NCI-H146 treated with DMSO at 0.1 percent for 48 hours (cell line): ENCODE data around the gene KIDINS220.

Experiments
- DNase-seq: peaks from one replicate; lab custom pipeline; 2025; ENCODE audit not compliant: unreplicated experiment; lab: John Stamatoyannopoulos, UW

The KIDINS220 gene

DNA sequence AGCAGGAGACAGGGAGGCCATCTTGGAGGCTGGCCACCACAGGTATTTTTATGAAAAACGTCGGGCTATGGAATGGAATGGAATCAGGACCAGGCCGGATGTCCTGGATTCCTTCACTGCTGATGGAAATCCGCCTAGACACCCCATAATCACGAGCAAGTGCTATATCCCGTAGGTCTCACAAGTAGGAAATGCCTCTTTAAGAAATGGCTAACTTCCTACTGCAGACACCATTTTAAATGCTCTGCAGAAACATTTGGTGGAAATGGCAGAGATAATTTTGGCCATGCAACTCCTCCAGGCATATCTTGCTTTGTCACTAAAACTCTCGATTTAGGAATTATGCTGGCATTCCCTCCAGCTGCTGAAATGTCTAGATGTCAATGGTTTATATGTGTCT lies 137.6 kb downstream of the KIDINS220 start:
- DNase-seq: no peak

GRCh38 chr2:8697190-8697589 lies 140.2 kb downstream of the KIDINS220 start:
- DNase-seq: no peak

DNA sequence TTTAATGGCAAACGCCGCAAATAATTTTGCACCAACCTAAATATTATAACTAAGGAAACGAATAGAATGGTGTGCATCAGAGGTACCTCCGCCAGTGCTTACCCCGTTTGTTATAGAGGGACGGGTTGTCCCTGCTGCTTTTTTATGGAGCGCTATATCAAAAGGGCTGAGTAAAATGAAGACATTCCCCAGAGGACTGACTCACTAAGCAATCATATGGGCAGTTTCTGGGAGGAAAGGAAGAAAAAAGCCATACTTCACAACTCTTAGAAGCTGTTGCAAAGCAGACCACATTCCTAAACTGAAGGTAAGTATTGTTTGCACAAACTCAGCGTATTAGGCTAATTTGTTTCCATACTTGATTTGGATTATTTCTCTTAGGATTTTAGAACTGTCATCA lies 142.7 kb downstream of the KIDINS220 start:
- DNase-seq: no peak

GRCh38 chr2:8693157-8693821 lies 144.1 kb downstream of the KIDINS220 start:
- peak; percentile 77 for DNase-seq

GRCh38 chr2:8692783-8693156 lies 144.6 kb downstream of the KIDINS220 start:
- DNase-seq: no peak

DNA sequence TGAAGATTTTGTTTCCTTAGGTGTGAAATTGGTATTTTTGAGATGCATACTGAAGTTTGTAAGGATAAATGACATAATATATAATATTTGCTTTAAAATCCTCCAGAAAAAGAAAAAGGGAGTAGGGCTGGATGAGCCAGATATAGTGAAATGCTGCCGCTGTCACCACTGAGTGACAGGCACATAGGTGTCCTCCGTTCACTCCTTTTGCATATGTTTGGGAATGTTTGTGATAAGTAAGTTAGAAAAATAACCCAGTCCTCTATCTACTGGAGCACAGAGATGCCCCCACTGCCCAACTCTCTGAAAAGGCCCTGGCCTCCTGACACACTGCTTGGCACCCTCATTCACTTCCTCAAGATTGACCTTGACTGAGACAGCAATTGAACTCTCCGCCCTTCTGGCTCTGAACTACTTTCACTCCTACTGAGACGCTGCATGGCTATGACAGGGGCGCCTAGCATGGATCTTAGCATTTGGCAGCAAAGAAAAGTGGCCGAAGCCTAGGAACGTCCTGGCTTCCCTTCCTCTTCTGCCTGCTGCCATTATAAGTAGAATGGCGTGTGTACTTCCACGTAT lies 145.5 kb downstream of the KIDINS220 start:
- DNase-seq: no peak

- peak; percentile 43 for DNase-seq
Observed at GRCh38 chr2:8685697-8686358, 151.6 kb downstream of the KIDINS220 start.

DNA sequence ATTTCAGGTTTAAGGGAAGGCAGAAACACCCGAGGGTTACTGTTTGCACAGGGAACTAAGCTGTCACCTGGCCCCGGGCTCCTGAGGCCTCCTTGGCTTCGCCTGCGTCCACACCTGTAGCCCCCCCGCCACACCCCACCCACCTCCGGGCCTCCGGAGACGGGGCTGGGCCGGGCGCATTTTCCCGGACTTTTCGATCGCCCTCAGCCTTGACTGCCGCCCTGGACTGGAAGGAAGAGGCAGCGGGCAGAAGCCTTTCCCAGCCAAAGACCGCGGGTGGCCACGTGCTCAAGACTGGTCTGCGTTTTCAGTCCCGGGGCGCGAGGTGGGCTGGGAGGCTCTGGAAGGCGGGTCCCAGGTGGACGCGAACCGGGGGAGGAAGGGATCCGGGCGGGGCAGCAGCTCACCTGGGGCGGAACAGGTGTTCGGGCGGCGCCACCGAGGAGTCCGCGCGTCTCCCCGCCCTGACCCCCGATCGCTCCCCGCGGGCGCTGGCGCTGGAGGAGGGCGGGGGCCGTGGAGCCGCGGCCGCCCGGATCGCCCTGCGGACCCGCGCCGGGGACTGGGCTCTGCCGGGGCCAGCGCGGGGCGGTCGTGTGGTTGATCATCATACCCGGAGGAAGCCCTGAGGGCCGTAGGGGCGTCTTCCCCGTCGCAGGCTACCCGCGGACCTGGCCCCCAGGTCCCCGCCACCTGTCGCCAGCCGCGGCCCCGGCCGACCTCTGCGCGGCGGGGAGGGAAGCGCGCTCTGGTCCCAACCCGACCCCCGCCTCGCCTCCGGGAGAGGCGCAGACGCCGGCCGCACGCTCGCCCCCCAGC lies 152.3 kb downstream of the KIDINS220 start:
- DNase-seq: peak; percentile 82

GRCh38 chr2:8684540-8684877 lies 152.9 kb downstream of the KIDINS220 start:
- DNase-seq: no peak

GRCh38 chr2:8682719-8683667 lies 154.4 kb downstream of the KIDINS220 start:
- peak; percentile 79 for DNase-seq

DNA sequence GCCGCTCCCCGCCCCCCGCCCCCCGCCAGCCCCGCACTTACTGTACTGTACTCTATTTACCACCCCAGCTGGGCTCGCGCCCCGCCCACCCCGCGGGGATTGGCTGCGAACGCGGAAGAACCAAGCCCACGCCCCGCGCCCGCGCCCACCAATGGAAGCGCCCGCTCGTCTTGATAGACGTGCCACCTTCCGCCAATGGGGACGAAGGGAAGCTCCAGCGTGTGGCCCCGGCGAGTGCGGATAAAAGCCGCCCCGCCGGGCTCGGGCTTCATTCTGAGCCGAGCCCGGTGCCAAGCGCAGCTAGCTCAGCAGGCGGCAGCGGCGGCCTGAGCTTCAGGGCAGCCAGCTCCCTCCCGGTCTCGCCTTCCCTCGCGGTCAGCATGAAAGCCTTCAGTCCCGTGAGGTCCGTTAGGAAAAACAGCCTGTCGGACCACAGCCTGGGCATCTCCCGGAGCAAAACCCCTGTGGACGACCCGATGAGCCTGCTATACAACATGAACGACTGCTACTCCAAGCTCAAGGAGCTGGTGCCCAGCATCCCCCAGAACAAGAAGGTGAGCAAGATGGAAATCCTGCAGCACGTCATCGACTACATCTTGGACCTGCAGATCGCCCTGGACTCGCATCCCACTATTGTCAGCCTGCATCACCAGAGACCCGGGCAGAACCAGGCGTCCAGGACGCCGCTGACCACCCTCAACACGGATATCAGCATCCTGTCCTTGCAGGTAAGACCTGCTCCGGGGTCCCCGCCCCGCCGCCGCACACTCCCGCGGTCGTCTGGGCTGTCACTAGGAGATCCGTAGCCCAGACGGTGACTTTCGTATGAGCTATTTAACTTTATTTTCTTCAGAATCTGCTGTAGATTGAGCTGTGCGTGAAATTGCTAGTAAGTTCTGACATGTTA lies 155.4 kb downstream of the KIDINS220 start, which contains the start of gene ID2:
ID2 (plus strand) TSS at position 271 of the 907 bp plus-strand sequence; CDS start at position 381, 110 bp downstream.
- peak; percentile 96 for DNase-seq

- peak; percentile 76 for DNase-seq
Observed at GRCh38 chr2:8680822-8681760, 156.3 kb downstream of the KIDINS220 start.

DNA sequence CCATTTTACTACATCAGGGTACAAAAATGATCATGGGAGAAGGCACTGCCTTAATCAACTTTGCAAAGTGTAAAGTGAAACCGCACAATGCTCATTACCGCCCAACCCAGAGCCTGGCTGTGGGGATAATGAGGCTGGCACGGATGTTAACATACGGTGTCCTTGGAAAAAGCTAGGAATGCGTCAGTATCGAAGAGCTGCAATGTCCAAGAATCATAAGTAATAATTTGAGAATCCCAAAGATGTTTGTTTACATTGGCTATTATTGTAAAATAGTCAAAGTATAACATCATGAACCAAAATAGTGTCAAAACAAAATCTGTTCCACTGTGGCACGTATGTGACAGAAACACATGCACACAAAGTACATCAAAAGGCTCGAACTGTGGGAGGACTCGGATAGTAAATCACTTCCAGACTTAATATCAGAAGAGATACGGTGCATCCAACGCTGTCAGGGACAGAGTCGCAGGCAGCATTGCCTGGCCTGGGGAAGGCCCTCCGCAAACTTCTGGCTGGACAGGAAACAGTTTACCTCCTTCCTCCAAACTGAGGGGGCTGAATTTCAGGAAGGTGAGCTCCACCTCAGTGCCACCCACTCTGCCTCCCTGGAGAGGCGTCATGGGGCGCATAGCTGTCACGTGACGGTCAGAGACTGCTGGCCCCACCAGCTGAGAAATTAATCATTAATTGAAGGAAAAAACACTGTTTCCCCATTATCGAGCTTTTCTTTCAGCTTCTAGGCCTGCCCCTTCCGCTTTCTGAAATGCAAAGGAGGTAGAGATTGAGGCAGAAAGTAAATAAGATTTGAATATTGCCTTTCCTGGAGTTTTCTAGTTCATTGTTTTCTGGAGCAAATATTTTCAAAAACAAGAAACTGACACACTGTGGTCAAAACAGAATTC lies 157.3 kb downstream of the KIDINS220 start:
- DNase-seq: peak; percentile 59

DNA sequence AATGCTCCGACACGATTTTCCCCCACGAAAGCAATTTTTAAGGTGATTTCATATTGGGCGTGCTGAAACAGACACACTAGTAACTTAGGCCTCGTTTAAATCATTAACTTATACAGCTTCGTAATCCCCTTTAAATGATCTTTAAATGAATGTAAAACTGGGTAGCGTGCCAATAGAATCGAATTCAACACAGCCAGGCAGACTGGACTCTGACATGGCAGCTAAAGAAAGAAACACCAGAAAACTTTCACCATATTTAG lies 157.9 kb downstream of the KIDINS220 start:
- no peak for DNase-seq
